Panc1 (cell line): ENCODE data around the gene MREG.

Experiments used
- POLR2AphosphoS5 ChIP-seq: IDR thresholded peaks from 2 replicates; pipeline ENCODE4 v1.6.1; 2012; ENCODE audit warnings: mild to moderate bottlenecking, low read depth, low read length, moderate library complexity
- TF ChIP-seq, protein P1 (sequence below): fragments of 450-650 bp; IDR thresholded peaks from 2 replicates; pipeline ENCODE4 v1.5.1; 2017; ENCODE audit warnings: mild to moderate bottlenecking
- TF ChIP-seq, protein P2 (sequence below), 2 experiments: IDR thresholded peaks; 2 replicates each; pipeline ENCODE4 v1.6.1; 2011 to 2012; ENCODE audit warnings: low read depth in 2 of 2, control low read depth in 1 of 2, low read length in 1 of 2, mild to moderate bottlenecking in 1 of 2, moderate library complexity in 1 of 2; ENCODE audit not compliant: insufficient read depth in 1 of 2

DNA sequence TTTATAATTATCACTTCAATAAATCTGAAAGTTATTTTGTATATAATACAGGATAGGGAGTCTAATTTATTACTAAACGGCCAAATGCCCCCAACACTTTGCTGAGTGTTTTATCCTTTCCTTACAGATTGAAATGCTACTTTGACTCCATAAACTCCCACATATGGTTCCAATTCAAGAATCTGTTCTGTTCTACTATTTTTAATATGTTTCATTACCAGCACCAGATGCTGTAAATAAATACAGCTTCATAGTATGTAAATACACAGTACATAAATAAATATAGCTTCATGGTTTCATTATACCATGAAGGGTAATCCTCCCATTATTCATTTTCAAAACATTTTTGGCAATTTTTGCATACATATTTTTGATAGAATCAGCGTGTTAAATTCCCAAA is 34.0 kb upstream of the MREG start:
- no peak for TF ChIP-seq POLR2AphosphoS5
- TF ChIP-seq, protein P1, sequence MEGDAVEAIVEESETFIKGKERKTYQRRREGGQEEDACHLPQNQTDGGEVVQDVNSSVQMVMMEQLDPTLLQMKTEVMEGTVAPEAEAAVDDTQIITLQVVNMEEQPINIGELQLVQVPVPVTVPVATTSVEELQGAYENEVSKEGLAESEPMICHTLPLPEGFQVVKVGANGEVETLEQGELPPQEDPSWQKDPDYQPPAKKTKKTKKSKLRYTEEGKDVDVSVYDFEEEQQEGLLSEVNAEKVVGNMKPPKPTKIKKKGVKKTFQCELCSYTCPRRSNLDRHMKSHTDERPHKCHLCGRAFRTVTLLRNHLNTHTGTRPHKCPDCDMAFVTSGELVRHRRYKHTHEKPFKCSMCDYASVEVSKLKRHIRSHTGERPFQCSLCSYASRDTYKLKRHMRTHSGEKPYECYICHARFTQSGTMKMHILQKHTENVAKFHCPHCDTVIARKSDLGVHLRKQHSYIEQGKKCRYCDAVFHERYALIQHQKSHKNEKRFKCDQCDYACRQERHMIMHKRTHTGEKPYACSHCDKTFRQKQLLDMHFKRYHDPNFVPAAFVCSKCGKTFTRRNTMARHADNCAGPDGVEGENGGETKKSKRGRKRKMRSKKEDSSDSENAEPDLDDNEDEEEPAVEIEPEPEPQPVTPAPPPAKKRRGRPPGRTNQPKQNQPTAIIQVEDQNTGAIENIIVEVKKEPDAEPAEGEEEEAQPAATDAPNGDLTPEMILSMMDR: no peak
- TF ChIP-seq, protein P2, sequence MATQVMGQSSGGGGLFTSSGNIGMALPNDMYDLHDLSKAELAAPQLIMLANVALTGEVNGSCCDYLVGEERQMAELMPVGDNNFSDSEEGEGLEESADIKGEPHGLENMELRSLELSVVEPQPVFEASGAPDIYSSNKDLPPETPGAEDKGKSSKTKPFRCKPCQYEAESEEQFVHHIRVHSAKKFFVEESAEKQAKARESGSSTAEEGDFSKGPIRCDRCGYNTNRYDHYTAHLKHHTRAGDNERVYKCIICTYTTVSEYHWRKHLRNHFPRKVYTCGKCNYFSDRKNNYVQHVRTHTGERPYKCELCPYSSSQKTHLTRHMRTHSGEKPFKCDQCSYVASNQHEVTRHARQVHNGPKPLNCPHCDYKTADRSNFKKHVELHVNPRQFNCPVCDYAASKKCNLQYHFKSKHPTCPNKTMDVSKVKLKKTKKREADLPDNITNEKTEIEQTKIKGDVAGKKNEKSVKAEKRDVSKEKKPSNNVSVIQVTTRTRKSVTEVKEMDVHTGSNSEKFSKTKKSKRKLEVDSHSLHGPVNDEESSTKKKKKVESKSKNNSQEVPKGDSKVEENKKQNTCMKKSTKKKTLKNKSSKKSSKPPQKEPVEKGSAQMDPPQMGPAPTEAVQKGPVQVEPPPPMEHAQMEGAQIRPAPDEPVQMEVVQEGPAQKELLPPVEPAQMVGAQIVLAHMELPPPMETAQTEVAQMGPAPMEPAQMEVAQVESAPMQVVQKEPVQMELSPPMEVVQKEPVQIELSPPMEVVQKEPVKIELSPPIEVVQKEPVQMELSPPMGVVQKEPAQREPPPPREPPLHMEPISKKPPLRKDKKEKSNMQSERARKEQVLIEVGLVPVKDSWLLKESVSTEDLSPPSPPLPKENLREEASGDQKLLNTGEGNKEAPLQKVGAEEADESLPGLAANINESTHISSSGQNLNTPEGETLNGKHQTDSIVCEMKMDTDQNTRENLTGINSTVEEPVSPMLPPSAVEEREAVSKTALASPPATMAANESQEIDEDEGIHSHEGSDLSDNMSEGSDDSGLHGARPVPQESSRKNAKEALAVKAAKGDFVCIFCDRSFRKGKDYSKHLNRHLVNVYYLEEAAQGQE (IDR thresholded peaks at IDR 0.05; ENCODE audit: insufficient read depth in 1 of 2, low read depth in 2 of 2, low read length in 1 of 2): no peak
